H1 (cell line): ENCODE results near the gene PKMYT1. TPM values are rescaled to one million over a fixed set of nuclear protein-coding genes. Genes with fewer than 3 reads are reported as not detected.

ENCODE experiments used
- CTCF ChIA-PET: fragments of 300-600 bp; sonication (Branson Sonifier 250); formaldehyde crosslinking; loops from one replicate; lab custom pipeline; 2021; ENCODE audit not compliant: partially characterized antibody; lab: Charles Lee
- POLR2A ChIA-PET: fragments of 300-600 bp; sonication (Branson Sonifier 250); formaldehyde crosslinking; loops from one replicate; lab custom pipeline; 2021; ENCODE audit warnings: inconsistent platforms; ENCODE audit not compliant: partially characterized antibody; lab: Charles Lee
- DNase-seq, 2 experiments: peaks; one replicate each; pipeline versions ENCODE4 v3.0.0 to v3.0.0-alpha.2; 2010 to 2022; ENCODE audit warnings: low spot score in 2 of 2, low read depth in 1 of 2, mixed read lengths in 1 of 2
- FAIRE-seq: peaks from 2 replicates; lab custom pipeline; 2011; peaks lifted over from hg19 to GRCh38; lab: Jason Lieb, UNC
- H2AFZ ChIP-seq: 2 replicates; pipeline ENCODE4 v1.8.1; 2012; ENCODE audit warnings: low read length, inconsistent platforms
- H2AK5ac ChIP-seq: 2 replicates; pipeline ENCODE4 v1.6.1; 2013; ENCODE audit warnings: low read depth, low read length
- H2BK120ac ChIP-seq: replicated peaks from 2 replicates; pipeline ENCODE3; 2013; ENCODE audit warnings: low read depth, low read length, inconsistent platforms
- H2BK12ac ChIP-seq: 2 replicates; pipeline ENCODE4 v1.6.1; 2013; ENCODE audit warnings: low read depth, low read length
- H2BK15ac ChIP-seq: 2 replicates; pipeline ENCODE4 v1.6.1; 2013; ENCODE audit warnings: low read length
- H2BK20ac ChIP-seq: 2 replicates; pipeline ENCODE4 v1.6.1; 2013; ENCODE audit warnings: low read length
- H2BK5ac ChIP-seq: 2 replicates; pipeline ENCODE4 v1.6.1; 2013; ENCODE audit warnings: low read depth, low read length
- H3K14ac ChIP-seq: 2 replicates; pipeline ENCODE4 v1.6.1; 2013; ENCODE audit warnings: inconsistent platforms; ENCODE audit not compliant: insufficient read length
- H3K18ac ChIP-seq: 2 replicates; pipeline ENCODE4 v1.6.1; 2013; ENCODE audit warnings: low read length; ENCODE audit errors: extremely low read depth
- H3K23ac ChIP-seq: 2 replicates; pipeline ENCODE4 v1.6.1; 2013; ENCODE audit warnings: inconsistent platforms; ENCODE audit not compliant: insufficient read length
- H3K23me2 ChIP-seq: 2 replicates; pipeline ENCODE4 v1.6.1; 2013; ENCODE audit warnings: low read depth, low read length
- H3K27ac ChIP-seq: 2 replicates; pipeline ENCODE4 v1.6.1; 2011; ENCODE audit warnings: low read depth, low read length, inconsistent platforms
- H3K27me3 ChIP-seq, 4 experiments: replicated peaks in 1 of 4; 1 replicate in 1 of 4; 2 replicates in 3 of 4; pipeline versions ENCODE4 v1.6.1 to v1.8.1; 2011 to 2013; ENCODE audit warnings: low read length in 3 of 4, mild to moderate bottlenecking in 3 of 4, inconsistent platforms in 2 of 4, mixed read lengths in 2 of 4, moderate library complexity in 1 of 4; ENCODE audit not compliant: control insufficient read depth in 3 of 4, insufficient read depth in 3 of 4; ENCODE audit errors: extremely low read depth in 1 of 4
- H3K36me3 ChIP-seq, 4 experiments: 2 replicates each; pipeline versions ENCODE4 v1.6.1 to v1.8.1; 2011 to 2013; ENCODE audit warnings: mild to moderate bottlenecking in 4 of 4, low read length in 3 of 4, moderate library complexity in 2 of 4, control low read depth in 1 of 4, inconsistent platforms in 1 of 4; ENCODE audit not compliant: insufficient read depth in 4 of 4, control insufficient read depth in 2 of 4
- H3K4ac ChIP-seq: replicated peaks from 2 replicates; pipeline ENCODE3; 2013; ENCODE audit warnings: low read length, low read depth, mixed read lengths, inconsistent platforms; ENCODE audit not compliant: insufficient read length
- H3K4me1 ChIP-seq, 4 experiments: replicated peaks in 1 of 4; 1 replicate in 1 of 4; 2 replicates in 3 of 4; pipeline versions ENCODE4 v1.6.1 to v1.8.1; 2011 to 2013; ENCODE audit warnings: low read length in 3 of 4, inconsistent platforms in 2 of 4, mixed read lengths in 1 of 4; ENCODE audit not compliant: insufficient read depth in 4 of 4, control insufficient read depth in 3 of 4
- H3K4me2 ChIP-seq, 2 experiments: 2 replicates each; pipeline versions ENCODE4 v1.6.1 to v1.8.1; 2011 to 2013; ENCODE audit warnings: low read depth in 2 of 2, low read length in 2 of 2, control low read depth in 1 of 2, inconsistent platforms in 1 of 2, mild to moderate bottlenecking in 1 of 2; ENCODE audit not compliant: insufficient read depth in 1 of 2
- H3K4me3 ChIP-seq, 4 experiments: fragments of 200-600, 300-600 bp in 1 of 4; sonication (generic), shearing (Covaris generic), sonication (Bioruptor Twin) in 1 of 4; 2 replicates each; pipeline versions ENCODE4 v1.5.1 to v1.8.1; 2011 to 2016; ENCODE audit warnings: low read length in 4 of 4, low read depth in 3 of 4, control low read depth in 2 of 4, inconsistent platforms in 2 of 4, mild to moderate bottlenecking in 2 of 4, mixed read lengths in 1 of 4, moderate library complexity in 1 of 4; ENCODE audit not compliant: insufficient read depth in 2 of 4; ENCODE audit errors: extremely low read depth in 1 of 4
- H3K56ac ChIP-seq: replicated peaks from 2 replicates; pipeline ENCODE3; 2013; ENCODE audit warnings: low read depth, mild to moderate bottlenecking, mixed read lengths, low read length, inconsistent platforms; ENCODE audit not compliant: insufficient read length
- H3K79me1 ChIP-seq: 2 replicates; pipeline ENCODE4 v1.6.1; 2013; ENCODE audit warnings: low read depth, low read length, control low read depth
- H3K79me2 ChIP-seq, 2 experiments: 2 replicates each; pipeline versions ENCODE4 v1.6.1 to v1.8.1; 2012 to 2013; ENCODE audit warnings: low read length in 2 of 2, mild to moderate bottlenecking in 2 of 2, inconsistent platforms in 1 of 2; ENCODE audit not compliant: insufficient read depth in 2 of 2, control insufficient read depth in 1 of 2
- H3K9ac ChIP-seq, 4 experiments: replicated peaks in 1 of 4; 1 replicate in 1 of 4; 2 replicates in 3 of 4; pipeline versions ENCODE4 v1.6.1 to v1.8.1; 2011 to 2013; ENCODE audit warnings: low read depth in 3 of 4, low read length in 3 of 4, control low read depth in 2 of 4, mild to moderate bottlenecking in 2 of 4, moderate library complexity in 2 of 4, inconsistent platforms in 1 of 4; ENCODE audit errors: extremely low read depth in 1 of 4
- H3K9me3 ChIP-seq, 2 experiments: 2 replicates each; pipeline versions ENCODE4 v1.6.1 to v1.8.1; 2012 to 2013; ENCODE audit warnings: mild to moderate bottlenecking in 2 of 2, moderate library complexity in 2 of 2, control low read depth in 1 of 2, inconsistent platforms in 1 of 2, low read depth in 1 of 2, low read length in 1 of 2, mixed read lengths in 1 of 2; ENCODE audit not compliant: insufficient read depth in 2 of 2
- H4K20me1 ChIP-seq, 2 experiments: replicated peaks in 1 of 2; 2 replicates each; pipeline versions ENCODE3 to v1.8.1; 2011 to 2013; ENCODE audit warnings: inconsistent platforms in 2 of 2, low read length in 2 of 2, mild to moderate bottlenecking in 1 of 2; ENCODE audit not compliant: insufficient read depth in 2 of 2, control insufficient read depth in 1 of 2
- H4K5ac ChIP-seq: 2 replicates; pipeline ENCODE4 v1.6.1; 2013; ENCODE audit warnings: low read length, low read depth, mixed read lengths, inconsistent platforms; ENCODE audit not compliant: insufficient read length
- H4K8ac ChIP-seq: 2 replicates; pipeline ENCODE4 v1.8.0; 2013; ENCODE audit warnings: mild to moderate bottlenecking, moderate library complexity, low read length, inconsistent platforms; ENCODE audit not compliant: insufficient read depth; ENCODE audit errors: extremely low read depth
- H4K91ac ChIP-seq: replicated peaks from 2 replicates; pipeline ENCODE3; 2013; ENCODE audit warnings: low read length, mixed read lengths, inconsistent platforms; ENCODE audit not compliant: insufficient read length
- BACH1 ChIP-seq: IDR thresholded peaks from 2 replicates; pipeline ENCODE4 v1.6.1; 2012; ENCODE audit warnings: low read length, improper control_type of control experiment
- CEBPB ChIP-seq: IDR thresholded peaks from 2 replicates; pipeline ENCODE4 v1.6.1; 2012; ENCODE audit warnings: low read depth, low read length
- E2F6 ChIP-seq: IDR thresholded peaks from 2 replicates; pipeline ENCODE4 v1.6.1; 2012; ENCODE audit warnings: inconsistent platforms
- MAX ChIP-seq: IDR thresholded peaks from 2 replicates; pipeline ENCODE4 v1.6.1; 2012; ENCODE audit warnings: inconsistent platforms
- PHF8 ChIP-seq: fragments of 200-600 bp; sonication (generic); conservative IDR thresholded peaks from 2 replicates; pipeline ENCODE4 v1.7.1; 2012; ENCODE audit warnings: low read depth, mild to moderate bottlenecking, inconsistent platforms, low read length, moderate library complexity
- RBBP5 ChIP-seq: IDR thresholded peaks from 2 replicates; pipeline ENCODE4 v1.7.1; 2012; ENCODE audit warnings: low read depth, mild to moderate bottlenecking, inconsistent platforms, low read length, moderate library complexity, borderline replicate concordance
- SIX5 ChIP-seq: IDR thresholded peaks from 2 replicates; pipeline ENCODE4 v1.6.1; 2011; ENCODE audit warnings: mild to moderate bottlenecking, low read depth, low read length
- TBP ChIP-seq: IDR thresholded peaks from 2 replicates; pipeline ENCODE4 v1.6.1; 2011; ENCODE audit warnings: low read depth, low read length, improper control_type of control experiment
- WGBS, 2 experiments: shearing (Covaris generic) in 1 of 2; methylation state at CpG; one replicate each; pipeline versions ENCODE4 v1.1.6 to v1.1.7; 2013 to 2015; ENCODE audit warnings: low lambda C conversion rate in 2 of 2, mixed read lengths in 2 of 2, inconsistent platforms in 1 of 2, low coverage in 1 of 2, missing lambda C conversion rate in 1 of 2; ENCODE audit not compliant: insufficient replicate concordance in 2 of 2, insufficient coverage in 1 of 2, insufficient read length in 1 of 2; ENCODE audit errors: extremely low coverage in 1 of 2, missing lambda C conversion rate in 1 of 2; 5-methylcytosine and 5-hydroxymethylcytosine counted together
- polyA plus RNA-seq, 7 experiments: library from polyadenylated mRNA; depleted of rRNA in 3 of 7; stranded (reverse) in 5 of 7; unstranded in 2 of 7; fragments of >200 nt in 5 of 7; fragments of 200-250 nt in 2 of 7; gene quantifications; 1 replicate in 5 of 7; 2 replicates in 1 of 7; 4 replicates in 1 of 7; pipeline versions ENCODE4 v1.2.1 to v1.2.3, GENCODE V29; 2011 to 2013; ENCODE audit warnings: missing spikeins in 2 of 7, mixed read lengths in 2 of 7
- total RNA-seq: library from RNA; stranded (reverse); fragmentation: NEBNext Ultra II Directional; extraction: Animal tissue kit (Norgen Biotek cat#: 25700); gene quantifications from 2 replicates; pipeline ENCODE4 v1.2.1, GENCODE V29; 2021

PKMYT1 gene
- total and polyA plus RNA-seq, 2 of the 8 experiments (the other 6 are each of a cell fraction or from before 2014, with no cell fraction given): 74.7 to 85.2 TPM

GRCh38 chr16:2924901-2925755, 55.1 kb downstream of the PKMYT1 start:
- H3K4me2 ChIP-seq: peak overlapping the region; percentile 57 to 78
- DNase-seq (peak in 1 of 2 experiments; percentile 78), FAIRE-seq (no peak)
- H2AFZ ChIP-seq: peak overlapping the region; percentile 87; the same call in 1 of the 2 replicates
- H2BK12ac ChIP-seq: 0 out of 2 replicates have a peak overlapping the region, but pooled peaks have one; percentile 80
- no peak overlapping the region for H2BK120ac ChIP-seq
- H3K56ac ChIP-seq: no peak overlapping the region
- no peak overlapping the region for H2AK5ac ChIP-seq
- no peak overlapping the region for H3K4ac ChIP-seq
- peak overlapping the region in 2 of 4 experiments; percentile 17 to 49; a peak in 3 of 8 replicates for H3K4me3 ChIP-seq
- ChIA-PET POLR2A (interaction anchor here (0.6 to 1.5 kb wide), 5 partner anchors 9 to 148 kb away, joined by 3 to 5 read pairs (median 3); partner anchors contain the start of gene FLYWCH1), CTCF (interaction anchor here (1.1 to 10.4 kb wide), 10 partner anchors 12 to 146 kb away, joined by 3 to 98 read pairs (median 5); partner anchors contain the start of genes FLYWCH1 and PRSS22)
- H3K23me2 ChIP-seq: no peaks in the 10 kb centered on the region; the same call in 1 of the 2 replicates
- 55% methylated on average over 22 of the region's 42 CpGs; no CpG with 5 or more reads in 1 of the 2 experiments for WGBS, 2 experiments
- peak overlapping the region; percentile 5; the same call in 1 of the 2 replicates for H3K27ac ChIP-seq
- H3K14ac ChIP-seq: no peak overlapping the region
- no peaks in the 10 kb centered on the region for H3K79me2 ChIP-seq
- no peaks in the 10 kb centered on the region for H3K9me3 ChIP-seq
- H4K20me1 ChIP-seq: no peaks in the 10 kb centered on the region
- H3K36me3 ChIP-seq: no peaks in the 10 kb centered on the region; a peak in 1 of 8 replicates
- peak overlapping the region; percentile 76 for H4K8ac ChIP-seq
- no peak overlapping the region for H2BK20ac ChIP-seq
- no peak overlapping the region for H2BK5ac ChIP-seq
- H3K4me1 ChIP-seq: peaks cover 4 to 15% (median 10%) of the 10 kb centered on the region in 4 experiments
- no peak overlapping the region for H3K23ac ChIP-seq
- peak overlapping the region; percentile 72; the same call in 1 of the 2 replicates for H2BK15ac ChIP-seq
- 0 out of 2 replicates have a peak, but pooled peaks cover 3% of the 10 kb centered on the region for H3K79me1 ChIP-seq
- no peaks in the 10 kb centered on the region for H3K27me3 ChIP-seq
- H4K91ac ChIP-seq: peak overlapping the region; percentile 83
- peak overlapping the region in 1 of 4 experiments; percentile 35; a peak in 3 of 7 replicates for H3K9ac ChIP-seq
- peak overlapping the region; percentile 51; the same call in 1 of the 2 replicates for H3K18ac ChIP-seq
- no peak overlapping the region for H4K5ac ChIP-seq
- TF ChIP-seq SIX5 (no peak), E2F6 (peak; percentile 91), CEBPB (no peak), RBBP5 (0 out of 2 replicates have a peak, but pooled peaks have one; percentile 67), BACH1 (no peak), PHF8 (0 out of 2 replicates have a peak, but pooled peaks have one; percentile 19), MAX (peak; percentile 98), TBP (no peak)
